Panc1 (cell line): Measurements from ENCODE around the gene NPPA. TPM values are rescaled to one million over a fixed set of nuclear protein-coding genes. Genes with fewer than 3 reads are reported as not detected.

ENCODE experiments used
- ATAC-seq: fragments of 200-7000 bp; cut with Tn5 transposase; 2 replicates; pipeline ENCODE4 v1.9.1; 2020; ENCODE audit warnings: mild to moderate bottlenecking, moderate library complexity
- BruUV-seq: library from RNA; stranded (reverse); fragments of 400-500 nt; replicated peaks from 2 replicates; lab custom pipeline; 2021; lab: Mats Ljungman, UMichigan
- CTCF ChIA-PET: fragments of 300-600 bp; sonication (Branson Sonifier 250); formaldehyde crosslinking; loops from one replicate; lab custom pipeline; 2022; ENCODE audit warnings: antibody characterized with exemption; lab: Charles Lee
- POLR2A ChIA-PET: fragments of 300-600 bp; sonication (Branson Sonifier 250); formaldehyde crosslinking; loops from one replicate; lab custom pipeline; 2022; ENCODE audit warnings: antibody characterized with exemption; lab: Charles Lee
- DNase-seq: peaks from one replicate; pipeline ENCODE4 v3.0.0-alpha.2; 2010; ENCODE audit warnings: low read depth, low spot score
- H3K27ac ChIP-seq: 2 replicates; pipeline ENCODE4 v1.5.1; 2011; ENCODE audit warnings: mild to moderate bottlenecking, low read length, inconsistent platforms
- H3K27me3 ChIP-seq: fragments of 200-500 bp; sonication (Bioruptor generic); 2 replicates; pipeline ENCODE4 v1.6.0; 2014; ENCODE audit warnings: low read length, inconsistent platforms; ENCODE audit not compliant: control insufficient read depth, insufficient read depth
- H3K36me3 ChIP-seq: fragments of 200-500 bp; sonication (Bioruptor generic); 2 replicates; pipeline ENCODE4 v1.5.1; 2014; ENCODE audit warnings: inconsistent platforms, mild to moderate bottlenecking, low read length, moderate library complexity; ENCODE audit not compliant: control insufficient read depth, insufficient read depth
- H3K4me1 ChIP-seq: 2 replicates; pipeline ENCODE4 v1.5.1; 2011; ENCODE audit warnings: inconsistent platforms, mild to moderate bottlenecking, low read length, moderate library complexity; ENCODE audit not compliant: control insufficient read depth, insufficient read depth
- H3K4me3 ChIP-seq, 2 experiments: 2 replicates each; pipeline ENCODE4 v1.5.1; 2011 to 2012; ENCODE audit warnings: low read depth in 2 of 2, low read length in 2 of 2, mild to moderate bottlenecking in 2 of 2, inconsistent platforms in 1 of 2, moderate library complexity in 1 of 2
- H3K9me3 ChIP-seq: fragments of 200-500 bp; sonication (Bioruptor generic); 2 replicates; pipeline ENCODE4 v1.5.1; 2014; ENCODE audit warnings: low read depth, mild to moderate bottlenecking, inconsistent platforms, low read length, moderate library complexity; ENCODE audit not compliant: control insufficient read depth, insufficient read depth
- CTCF ChIP-seq: fragments of 450-650 bp; IDR thresholded peaks from 2 replicates; pipeline ENCODE4 v1.5.1; 2017; ENCODE audit warnings: mild to moderate bottlenecking
- POLR2AphosphoS5 ChIP-seq: IDR thresholded peaks from 2 replicates; pipeline ENCODE4 v1.6.1; 2012; ENCODE audit warnings: mild to moderate bottlenecking, low read depth, low read length, moderate library complexity
- REST ChIP-seq, 2 experiments: IDR thresholded peaks; 2 replicates each; pipeline ENCODE4 v1.6.1; 2011 to 2012; ENCODE audit warnings: low read depth in 2 of 2, control low read depth in 1 of 2, low read length in 1 of 2, mild to moderate bottlenecking in 1 of 2, moderate library complexity in 1 of 2; ENCODE audit not compliant: insufficient read depth in 1 of 2
- SIN3A ChIP-seq: IDR thresholded peaks from 2 replicates; pipeline ENCODE4 v1.6.1; 2012; ENCODE audit warnings: low read depth, mild to moderate bottlenecking, low read length, moderate library complexity, borderline replicate concordance; ENCODE audit not compliant: insufficient read depth
- TCF7L2 ChIP-seq: IDR thresholded peaks from 2 replicates; pipeline ENCODE4 v1.6.1; 2011; ENCODE audit warnings: mild to moderate bottlenecking, low read depth, low read length, inconsistent platforms
- in situ Hi-C: cut with HindIII; loops from 2 replicates; pipeline ENCODE4 v1.10.0; 2016; ENCODE audit warnings: low sequenced_read_pairs, low pct_unique_long_range_greater_than_20kb
- intact Hi-C: fragments of 100-400 bp; cut with micrococcal nuclease; formaldehyde crosslinking; loops from one replicate; pipeline ENCODE4 v1.10.0; 2022; ENCODE audit not compliant: unreplicated experiment
- total RNA-seq: library from RNA; stranded (reverse); gene quantifications from one replicate; pipeline ENCODE4 v1.2.1, GENCODE V29; 2021; ENCODE audit not compliant: unreplicated experiment

NPPA gene
- total RNA-seq, 1 experiment from 2014 or later, result not detected

- no peaks in the 10 kb centered on the region; the same call in 1 of the 2 replicates for H3K27me3 ChIP-seq
- TF ChIP-seq POLR2AphosphoS5 (no peak), TCF7L2 (no peak), SIN3A (no peak), CTCF (no peak), REST (IDR thresholded peaks at IDR 0.05; ENCODE audit: insufficient read depth in 1 of 2, low read depth in 2 of 2, low read length in 1 of 2) (no peak)
- no peaks in the 10 kb centered on the region for H3K4me1 ChIP-seq
- ChIA-PET POLR2A (interaction anchor here (0.6 kb wide), 1 partner anchor 213 kb away, joined by 6 read pairs; no protein-coding TSS in a partner anchor), CTCF (no interaction called here)
- intact Hi-C loops, result no loop called here
- BruUV-seq, result no TSS peak
- in situ Hi-C loops, result no loop called here
- ATAC-seq (no peak), DNase-seq (no peak)
- H3K27ac ChIP-seq, result no peak overlapping the region
- H3K4me3 ChIP-seq, result no peak overlapping the region
- no peaks in the 10 kb centered on the region for H3K36me3 ChIP-seq
- no peaks in the 10 kb centered on the region for H3K9me3 ChIP-seq
These were observed 29.5 kb upstream of the NPPA start for GRCh38 chr1:11877074-11877473.

GRCh38 chr1:11875094-11875493 lies 27.5 kb upstream of the NPPA start:
- ATAC-seq, result no peak
- no peak for TF ChIP-seq REST (IDR thresholded peaks at IDR 0.05; ENCODE audit: insufficient read depth in 1 of 2, low read depth in 2 of 2, low read length in 1 of 2)
- H3K27me3 ChIP-seq, result no peaks in the 10 kb centered on the region; the same call in 1 of the 2 replicates
- H3K4me1 ChIP-seq, result no peaks in the 10 kb centered on the region
- ChIA-PET POLR2A (no interaction called here), CTCF (no interaction called here)
- no peak overlapping the region for H3K27ac ChIP-seq
- no peaks in the 10 kb centered on the region for H3K9me3 ChIP-seq
- intact Hi-C loops (no loop called here), in situ Hi-C loops (no loop called here)
- no peaks in the 10 kb centered on the region for H3K36me3 ChIP-seq
- BruUV-seq, result no TSS peak
- no peak for DNase-seq
- no peak overlapping the region for H3K4me3 ChIP-seq
